Measurements from ENCODE around the gene CLTA.

DNA sequence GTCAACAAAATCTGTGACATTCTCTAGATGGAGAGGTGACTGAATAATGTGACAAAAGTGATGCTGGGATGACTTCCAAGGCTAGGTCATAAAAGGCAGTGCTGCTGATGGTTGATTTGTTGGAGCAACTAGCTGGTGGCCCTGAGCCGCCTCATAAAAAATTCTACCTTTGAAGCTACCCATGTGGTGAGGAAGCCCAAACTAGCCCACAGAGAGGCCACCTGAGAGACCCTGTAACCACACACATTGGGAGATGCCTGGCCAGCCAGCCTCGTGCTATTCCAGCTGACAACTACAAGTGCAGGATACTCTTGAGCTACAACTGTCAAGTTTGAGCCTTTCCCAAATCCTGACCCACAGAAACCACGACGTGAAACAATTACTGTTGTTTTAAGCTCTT is 22.7 kb downstream of the CLTA start:
- TF ChIP-seq CTCF (IDR thresholded peaks at IDR 0.05) (no peak), HMGXB4 (CRISPR knock-in tag; IDR thresholded peaks at IDR 0.05; ENCODE audit: borderline replicate concordance) (no peak), POLR2A (IDR thresholded peaks at IDR 0.05; ENCODE audit: low read length) (no peak), JUN (IDR thresholded peaks at IDR 0.05) (no peak), CHD2 (IDR thresholded peaks at IDR 0.05; ENCODE audit: low read length, partially characterized antibody) (no peak), MYC (IDR thresholded peaks at IDR 0.05; ENCODE audit: borderline replicate concordance, low read length) (no peak), CHD4 (IDR thresholded peaks at IDR 0.05; ENCODE audit: borderline replicate concordance) (no peak)
- TF ChIP-seq, protein P1, sequence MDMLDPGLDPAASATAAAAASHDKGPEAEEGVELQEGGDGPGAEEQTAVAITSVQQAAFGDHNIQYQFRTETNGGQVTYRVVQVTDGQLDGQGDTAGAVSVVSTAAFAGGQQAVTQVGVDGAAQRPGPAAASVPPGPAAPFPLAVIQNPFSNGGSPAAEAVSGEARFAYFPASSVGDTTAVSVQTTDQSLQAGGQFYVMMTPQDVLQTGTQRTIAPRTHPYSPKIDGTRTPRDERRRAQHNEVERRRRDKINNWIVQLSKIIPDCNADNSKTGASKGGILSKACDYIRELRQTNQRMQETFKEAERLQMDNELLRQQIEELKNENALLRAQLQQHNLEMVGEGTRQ (IDR thresholded peaks at IDR 0.05) = no peak
- TF ChIP-seq, protein P2, sequence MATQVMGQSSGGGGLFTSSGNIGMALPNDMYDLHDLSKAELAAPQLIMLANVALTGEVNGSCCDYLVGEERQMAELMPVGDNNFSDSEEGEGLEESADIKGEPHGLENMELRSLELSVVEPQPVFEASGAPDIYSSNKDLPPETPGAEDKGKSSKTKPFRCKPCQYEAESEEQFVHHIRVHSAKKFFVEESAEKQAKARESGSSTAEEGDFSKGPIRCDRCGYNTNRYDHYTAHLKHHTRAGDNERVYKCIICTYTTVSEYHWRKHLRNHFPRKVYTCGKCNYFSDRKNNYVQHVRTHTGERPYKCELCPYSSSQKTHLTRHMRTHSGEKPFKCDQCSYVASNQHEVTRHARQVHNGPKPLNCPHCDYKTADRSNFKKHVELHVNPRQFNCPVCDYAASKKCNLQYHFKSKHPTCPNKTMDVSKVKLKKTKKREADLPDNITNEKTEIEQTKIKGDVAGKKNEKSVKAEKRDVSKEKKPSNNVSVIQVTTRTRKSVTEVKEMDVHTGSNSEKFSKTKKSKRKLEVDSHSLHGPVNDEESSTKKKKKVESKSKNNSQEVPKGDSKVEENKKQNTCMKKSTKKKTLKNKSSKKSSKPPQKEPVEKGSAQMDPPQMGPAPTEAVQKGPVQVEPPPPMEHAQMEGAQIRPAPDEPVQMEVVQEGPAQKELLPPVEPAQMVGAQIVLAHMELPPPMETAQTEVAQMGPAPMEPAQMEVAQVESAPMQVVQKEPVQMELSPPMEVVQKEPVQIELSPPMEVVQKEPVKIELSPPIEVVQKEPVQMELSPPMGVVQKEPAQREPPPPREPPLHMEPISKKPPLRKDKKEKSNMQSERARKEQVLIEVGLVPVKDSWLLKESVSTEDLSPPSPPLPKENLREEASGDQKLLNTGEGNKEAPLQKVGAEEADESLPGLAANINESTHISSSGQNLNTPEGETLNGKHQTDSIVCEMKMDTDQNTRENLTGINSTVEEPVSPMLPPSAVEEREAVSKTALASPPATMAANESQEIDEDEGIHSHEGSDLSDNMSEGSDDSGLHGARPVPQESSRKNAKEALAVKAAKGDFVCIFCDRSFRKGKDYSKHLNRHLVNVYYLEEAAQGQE (IDR thresholded peaks at IDR 0.05) = no peak
- TF ChIP-seq, protein P3, sequence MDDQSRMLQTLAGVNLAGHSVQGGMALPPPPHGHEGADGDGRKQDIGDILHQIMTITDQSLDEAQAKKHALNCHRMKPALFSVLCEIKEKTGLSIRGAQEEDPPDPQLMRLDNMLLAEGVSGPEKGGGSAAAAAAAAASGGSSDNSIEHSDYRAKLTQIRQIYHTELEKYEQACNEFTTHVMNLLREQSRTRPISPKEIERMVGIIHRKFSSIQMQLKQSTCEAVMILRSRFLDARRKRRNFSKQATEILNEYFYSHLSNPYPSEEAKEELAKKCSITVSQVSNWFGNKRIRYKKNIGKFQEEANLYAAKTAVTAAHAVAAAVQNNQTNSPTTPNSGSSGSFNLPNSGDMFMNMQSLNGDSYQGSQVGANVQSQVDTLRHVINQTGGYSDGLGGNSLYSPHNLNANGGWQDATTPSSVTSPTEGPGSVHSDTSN (IDR thresholded peaks at IDR 0.05) = no peak
- TF ChIP-seq, protein P4, sequence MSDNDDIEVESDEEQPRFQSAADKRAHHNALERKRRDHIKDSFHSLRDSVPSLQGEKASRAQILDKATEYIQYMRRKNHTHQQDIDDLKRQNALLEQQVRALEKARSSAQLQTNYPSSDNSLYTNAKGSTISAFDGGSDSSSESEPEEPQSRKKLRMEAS (IDR thresholded peaks at IDR 0.05) = no peak

All from A549 (cell line).